Small intestine (tissue), 7 donors: ENCODE measurements around the gene CARD9. TPM values are rescaled to one million over a fixed set of nuclear protein-coding genes. Genes with fewer than 3 reads are reported as not detected.

Experiments used
- DNase-seq, 2 donors: peaks; one replicate each; pipeline versions ENCODE4 v3.0.0 to v3.0.0-alpha.2; 2013
- FAIRE-seq: peaks from 2 replicates; lab custom pipeline; 2012; peaks lifted over from hg19 to GRCh38; lab: Jason Lieb, UNC
- H3K27ac ChIP-seq, 3 donors: one replicate each; pipeline ENCODE4 v1.5.1; 2013; ENCODE audit warnings: low read length in 2 of 3, mild to moderate bottlenecking in 2 of 3, control low read depth in 1 of 3, inconsistent platforms in 1 of 3, low read depth in 1 of 3, moderate library complexity in 1 of 3
- H3K27me3 ChIP-seq, 3 donors: one replicate each; pipeline ENCODE4 v1.6.1; 2013; ENCODE audit warnings: low read length in 3 of 3, inconsistent platforms in 1 of 3; ENCODE audit not compliant: control insufficient read depth in 3 of 3, insufficient read depth in 3 of 3
- H3K36me3 ChIP-seq, 3 donors: one replicate each; pipeline ENCODE4 v1.6.1; 2013; ENCODE audit warnings: low read length in 3 of 3, inconsistent platforms in 1 of 3, low read depth in 1 of 3, mild to moderate bottlenecking in 1 of 3, moderate library complexity in 1 of 3; ENCODE audit not compliant: control insufficient read depth in 3 of 3, insufficient read depth in 2 of 3
- H3K4me1 ChIP-seq, 3 donors: one replicate each; pipeline ENCODE4 v1.6.1; 2013; ENCODE audit warnings: low read length in 2 of 3, inconsistent platforms in 1 of 3, low read depth in 1 of 3, mild to moderate bottlenecking in 1 of 3, moderate library complexity in 1 of 3; ENCODE audit not compliant: control insufficient read depth in 3 of 3, insufficient read depth in 2 of 3
- H3K4me3 ChIP-seq, 3 donors: one replicate each; pipeline ENCODE4 v1.5.1; 2013; ENCODE audit warnings: low read length in 3 of 3, control low read depth in 1 of 3, inconsistent platforms in 1 of 3, low read depth in 1 of 3, mild to moderate bottlenecking in 1 of 3, moderate library complexity in 1 of 3
- H3K9me3 ChIP-seq, 2 donors: one replicate each; pipeline ENCODE4 v1.6.1; 2013; ENCODE audit warnings: low read depth in 1 of 2, low read length in 1 of 2; ENCODE audit not compliant: control insufficient read depth in 2 of 2, insufficient read depth in 1 of 2
- WGBS, 3 donors: extraction: QIAGEN DNeasy Blood & Tissue Kit; methylation state at CpG; one replicate each; pipeline ENCODE4 v1.1.7; 2013; 5-methylcytosine and 5-hydroxymethylcytosine counted together
- polyA plus RNA-seq, 4 donors: library from polyadenylated mRNA; stranded (reverse) in 3 of 4; unstranded in 1 of 4; fragments of 200-250 nt in 3 of 4; fragments of 120-200 nt in 1 of 4; gene quantifications; one replicate each; pipeline versions ENCODE4 v1.2.1 to v1.2.3, GENCODE V29; 2013
- donor health status: healthy with polysubstance abuse.
- donor health status: control.
- donor health status: control.
- donor health status: Bipolar disorder and iron deficiency.
- donor health status: healthy.

Gene CARD9
- polyA plus RNA-seq, 4 donors: 1.8 to 3.8 (median 2.3) TPM

- H3K4me3 ChIP-seq: no peak overlapping the region
- peaks cover 0 to 8% (median 0%) of the 10 kb centered on the region in 3 donors for H3K4me1 ChIP-seq
- WGBS, 3 donors: 74 to 84% (median 78%) methylated on average over 39 to 43 of the region's 43 CpGs
- H3K27me3 ChIP-seq: no peaks in the 10 kb centered on the region
- no peak overlapping the region for H3K27ac ChIP-seq
- no peak for DNase-seq
- peaks cover 0 to 49% (median 0%) of the 10 kb centered on the region in 3 donors for H3K36me3 ChIP-seq
- no peaks in the 10 kb centered on the region for H3K9me3 ChIP-seq
- FAIRE-seq: no peak
Observed at GRCh38 chr9:136337416-136338395, 35.8 kb downstream of the CARD9 start.

- Histone ChIP-seq H3K36me3 (peaks cover 0 to 53% (median 0%) of the 10 kb centered on the region in 3 donors), H3K4me1 (peaks cover 0 to 2% (median 0%) of the 10 kb centered on the region in 3 donors), H3K27me3 (no peaks in the 10 kb centered on the region), H3K27ac (no peak overlapping the region), H3K9me3 (no peaks in the 10 kb centered on the region), H3K4me3 (no peak overlapping the region)
- FAIRE-seq (no peak), DNase-seq (no peak)
- WGBS, 3 donors: 85 to 90% (median 86%) methylated on average over 22 to 23 of the region's 23 CpGs
Observed at GRCh38 chr9:136336881-136337280, 36.6 kb downstream of the CARD9 start.

GRCh38 chr9:136336156-136336870 lies 37.2 kb downstream of the CARD9 start:
- FAIRE-seq: no peak

GRCh38 chr9:136335296-136336155 lies 37.9 kb downstream of the CARD9 start:
- no peaks in the 10 kb centered on the region for H3K27me3 ChIP-seq
- H3K9me3 ChIP-seq: no peaks in the 10 kb centered on the region
- H3K36me3 ChIP-seq: peaks cover 0 to 54% (median 0%) of the 10 kb centered on the region in 3 donors
- H3K27ac ChIP-seq: no peak overlapping the region
- peaks cover 0 to 4% (median 0%) of the 10 kb centered on the region in 3 donors for H3K4me1 ChIP-seq
- H3K4me3 ChIP-seq: no peak overlapping the region
- 77 to 84% (median 77%) methylated on average over 25 to 26 of the region's 26 CpGs for WGBS, 3 donors
- FAIRE-seq: no peak
- no peak for DNase-seq

More at GRCh38 chr9:136336156-136336870, 37.2 kb downstream of the CARD9 start:
- Histone ChIP-seq H3K4me3 (no peak overlapping the region), H3K4me1 (no peaks in the 10 kb centered on the region), H3K36me3 (peaks cover 0 to 54% (median 0%) of the 10 kb centered on the region in 3 donors), H3K27ac (peak overlapping the region in 1 of 3 donors; percentile 41), H3K27me3 (no peaks in the 10 kb centered on the region), H3K9me3 (no peaks in the 10 kb centered on the region)
- 64 to 78% (median 72%) methylated on average over 27 to 30 of the region's 30 CpGs for WGBS, 3 donors
- DNase-seq: no peak

GRCh38 chr9:136334541-136334940 lies 38.9 kb downstream of the CARD9 start:
- Histone ChIP-seq H3K4me3 (no peak overlapping the region), H3K27ac (no peak overlapping the region), H3K36me3 (peaks cover 0 to 50% (median 0%) of the 10 kb centered on the region in 3 donors), H3K4me1 (peaks cover 0 to 4% (median 0%) of the 10 kb centered on the region in 3 donors), H3K9me3 (no peaks in the 10 kb centered on the region), H3K27me3 (no peaks in the 10 kb centered on the region)
- FAIRE-seq: no peak
- DNase-seq: no peak
- WGBS, 3 donors: 85 to 94% (median 90%) methylated on average over 21 of the region's 21 CpGs

- WGBS, 3 donors: 80 to 93% (median 88%) methylated on average over 17 of the region's 17 CpGs
- Histone ChIP-seq H3K4me1 (peaks cover 0 to 14% (median 0%) of the 10 kb centered on the region in 3 donors), H3K27me3 (no peaks in the 10 kb centered on the region), H3K9me3 (no peaks in the 10 kb centered on the region), H3K27ac (no peak overlapping the region), H3K4me3 (no peak overlapping the region), H3K36me3 (peaks cover 0 to 41% (median 0%) of the 10 kb centered on the region in 3 donors)
- no peak for FAIRE-seq
- no peak for DNase-seq
Observed at GRCh38 chr9:136333486-136333885, 40.0 kb downstream of the CARD9 start.

GRCh38 chr9:136333045-136333444 lies 40.4 kb downstream of the CARD9 start:
- FAIRE-seq (no peak), DNase-seq (no peak)
- Histone ChIP-seq H3K4me1 (peaks cover 0 to 18% (median 0%) of the 10 kb centered on the region in 3 donors), H3K27me3 (peaks cover 0 to 2% (median 0%) of the 10 kb centered on the region in 3 donors), H3K36me3 (peaks cover 0 to 38% (median 0%) of the 10 kb centered on the region in 3 donors), H3K27ac (no peak overlapping the region), H3K4me3 (no peak overlapping the region), H3K9me3 (no peaks in the 10 kb centered on the region)
- WGBS, 3 donors: 67 to 86% (median 74%) methylated on average over 12 of the region's 12 CpGs
